Esophagus squamous epithelium (tissue), 4 donors: ENCODE measurements around the gene MOCOS.

ENCODE experiments used
- POLR2A ChIP-seq, 4 donors: fragments of 450-650 bp; IDR thresholded peaks; one replicate each; pipeline ENCODE4 v1.6.1; 2017; ENCODE audit warnings: antibody characterized with exemption in 4 of 4, mild to moderate bottlenecking in 4 of 4, moderate library complexity in 3 of 4
- TF ChIP-seq, protein P1 (sequence below), 6 experiments: fragments of 450-650 bp in 4 of 6; fragments of 200-600 bp in 2 of 6; sonication (generic) in 2 of 6; IDR thresholded peaks; one replicate each; pipeline ENCODE4 v1.5.1; 2016 to 2019; ENCODE audit warnings: antibody characterized with exemption in 6 of 6, mild to moderate bottlenecking in 4 of 6, moderate library complexity in 4 of 6

DNA sequence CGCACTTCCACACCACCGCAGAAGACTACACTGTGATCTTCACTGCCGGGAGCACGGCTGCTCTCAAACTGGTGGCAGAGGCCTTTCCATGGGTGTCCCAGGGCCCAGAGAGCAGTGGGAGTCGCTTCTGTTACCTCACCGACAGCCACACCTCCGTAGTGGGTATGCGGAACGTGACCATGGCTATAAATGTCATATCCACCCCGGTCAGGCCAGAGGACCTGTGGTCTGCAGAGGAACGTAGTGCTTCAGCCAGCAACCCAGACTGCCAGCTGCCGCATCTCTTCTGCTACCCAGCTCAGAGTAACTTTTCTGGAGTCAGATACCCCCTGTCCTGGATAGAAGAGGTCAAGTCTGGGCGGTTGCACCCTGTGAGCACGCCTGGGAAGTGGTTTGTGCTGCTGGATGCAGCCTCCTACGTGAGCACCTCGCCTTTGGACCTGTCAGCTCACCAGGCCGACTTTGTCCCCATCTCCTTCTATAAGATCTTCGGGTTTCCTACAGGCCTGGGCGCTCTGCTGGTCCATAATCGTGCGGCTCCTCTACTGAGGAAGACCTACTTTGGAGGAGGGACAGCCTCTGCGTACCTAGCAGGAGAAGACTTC is 12.5 kb downstream of the MOCOS start:
- TF ChIP-seq, protein P1, sequence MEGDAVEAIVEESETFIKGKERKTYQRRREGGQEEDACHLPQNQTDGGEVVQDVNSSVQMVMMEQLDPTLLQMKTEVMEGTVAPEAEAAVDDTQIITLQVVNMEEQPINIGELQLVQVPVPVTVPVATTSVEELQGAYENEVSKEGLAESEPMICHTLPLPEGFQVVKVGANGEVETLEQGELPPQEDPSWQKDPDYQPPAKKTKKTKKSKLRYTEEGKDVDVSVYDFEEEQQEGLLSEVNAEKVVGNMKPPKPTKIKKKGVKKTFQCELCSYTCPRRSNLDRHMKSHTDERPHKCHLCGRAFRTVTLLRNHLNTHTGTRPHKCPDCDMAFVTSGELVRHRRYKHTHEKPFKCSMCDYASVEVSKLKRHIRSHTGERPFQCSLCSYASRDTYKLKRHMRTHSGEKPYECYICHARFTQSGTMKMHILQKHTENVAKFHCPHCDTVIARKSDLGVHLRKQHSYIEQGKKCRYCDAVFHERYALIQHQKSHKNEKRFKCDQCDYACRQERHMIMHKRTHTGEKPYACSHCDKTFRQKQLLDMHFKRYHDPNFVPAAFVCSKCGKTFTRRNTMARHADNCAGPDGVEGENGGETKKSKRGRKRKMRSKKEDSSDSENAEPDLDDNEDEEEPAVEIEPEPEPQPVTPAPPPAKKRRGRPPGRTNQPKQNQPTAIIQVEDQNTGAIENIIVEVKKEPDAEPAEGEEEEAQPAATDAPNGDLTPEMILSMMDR (IDR thresholded peaks at IDR 0.05): no peak
- TF ChIP-seq POLR2A (IDR thresholded peaks at IDR 0.05): no peak
